GM12873 (cell line): ENCODE measurements around the gene EDC3.

Experiments used
- TF ChIP-seq, protein P1 (sequence below): IDR thresholded peaks from 2 replicates; pipeline ENCODE4 v1.5.1; 2012; ENCODE audit warnings: low read depth, mild to moderate bottlenecking, moderate library complexity, low read length, control low read depth; ENCODE audit not compliant: insufficient read depth; ENCODE audit errors: missing control alignments

The EDC3 gene

DNA sequence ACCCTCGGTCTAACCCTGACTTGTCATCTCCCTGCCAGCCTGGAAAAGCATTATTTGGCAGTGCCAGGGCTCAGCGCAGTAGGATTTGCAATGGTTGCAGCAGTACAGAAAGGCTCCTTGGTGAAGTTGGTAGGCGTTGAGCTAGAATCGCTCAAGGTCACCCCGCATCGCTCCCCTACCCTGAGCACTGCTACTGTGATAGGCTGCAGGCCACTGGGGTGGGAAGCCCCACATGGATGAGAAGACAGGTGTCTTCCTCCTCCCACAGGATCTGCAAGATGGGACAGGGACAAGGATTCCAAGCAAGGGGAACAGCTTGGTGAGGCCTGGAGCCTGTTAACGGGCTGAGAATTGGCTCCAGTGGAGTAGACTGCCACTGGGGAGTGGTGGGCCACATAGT, 69.5 kb downstream of the EDC3 start:
- TF ChIP-seq, protein P1, sequence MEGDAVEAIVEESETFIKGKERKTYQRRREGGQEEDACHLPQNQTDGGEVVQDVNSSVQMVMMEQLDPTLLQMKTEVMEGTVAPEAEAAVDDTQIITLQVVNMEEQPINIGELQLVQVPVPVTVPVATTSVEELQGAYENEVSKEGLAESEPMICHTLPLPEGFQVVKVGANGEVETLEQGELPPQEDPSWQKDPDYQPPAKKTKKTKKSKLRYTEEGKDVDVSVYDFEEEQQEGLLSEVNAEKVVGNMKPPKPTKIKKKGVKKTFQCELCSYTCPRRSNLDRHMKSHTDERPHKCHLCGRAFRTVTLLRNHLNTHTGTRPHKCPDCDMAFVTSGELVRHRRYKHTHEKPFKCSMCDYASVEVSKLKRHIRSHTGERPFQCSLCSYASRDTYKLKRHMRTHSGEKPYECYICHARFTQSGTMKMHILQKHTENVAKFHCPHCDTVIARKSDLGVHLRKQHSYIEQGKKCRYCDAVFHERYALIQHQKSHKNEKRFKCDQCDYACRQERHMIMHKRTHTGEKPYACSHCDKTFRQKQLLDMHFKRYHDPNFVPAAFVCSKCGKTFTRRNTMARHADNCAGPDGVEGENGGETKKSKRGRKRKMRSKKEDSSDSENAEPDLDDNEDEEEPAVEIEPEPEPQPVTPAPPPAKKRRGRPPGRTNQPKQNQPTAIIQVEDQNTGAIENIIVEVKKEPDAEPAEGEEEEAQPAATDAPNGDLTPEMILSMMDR = no peak

DNA sequence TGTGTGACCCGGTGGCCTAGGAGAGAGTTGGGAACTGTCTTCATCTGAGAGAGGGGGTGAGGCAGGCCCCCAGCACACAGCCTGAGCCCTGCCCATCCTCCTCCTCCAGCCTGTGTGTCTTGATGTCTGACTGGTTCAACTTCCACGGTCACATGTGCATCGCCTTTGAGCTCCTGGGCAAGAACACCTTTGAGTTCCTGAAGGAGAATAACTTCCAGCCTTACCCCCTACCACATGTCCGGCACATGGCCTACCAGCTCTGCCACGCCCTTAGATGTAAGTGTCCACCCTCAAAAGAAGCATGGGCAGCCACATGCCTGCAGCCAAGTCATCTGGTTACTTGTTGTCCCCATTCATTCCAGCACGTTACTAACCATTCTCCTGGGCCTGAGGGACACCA, 70.1 kb downstream of the EDC3 start:
- TF ChIP-seq, protein P1 = no peak

DNA sequence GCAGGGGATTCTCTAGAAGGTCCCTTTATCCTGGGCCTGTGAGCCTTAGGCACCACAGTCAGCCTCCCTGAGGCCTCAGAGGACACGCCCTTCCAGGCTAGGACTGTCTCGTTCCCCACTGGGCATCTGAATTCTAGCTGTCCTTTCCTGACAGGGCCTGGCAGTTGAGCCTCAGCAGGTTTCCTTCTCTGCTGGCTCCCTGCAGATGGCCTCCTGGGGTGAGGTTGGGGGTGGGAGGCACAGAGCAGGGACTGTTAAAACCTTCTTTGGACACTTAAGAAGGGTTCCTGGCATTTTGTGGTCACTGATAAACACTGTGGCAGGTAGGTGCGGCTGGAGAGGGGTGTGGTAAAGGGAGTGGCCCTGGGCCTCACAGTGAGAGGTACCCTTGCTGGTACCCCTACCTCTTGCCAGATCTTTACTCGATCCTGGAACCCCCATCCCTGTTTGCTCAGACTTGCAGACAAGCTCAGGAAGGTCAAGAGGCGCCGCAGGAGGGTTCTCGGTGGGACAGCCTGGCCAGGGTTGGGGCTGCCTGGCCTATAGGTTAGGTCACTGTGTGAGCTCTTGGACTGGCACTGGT, 71.7 kb downstream of the EDC3 start:
- TF ChIP-seq, protein P1 = no peak

DNA sequence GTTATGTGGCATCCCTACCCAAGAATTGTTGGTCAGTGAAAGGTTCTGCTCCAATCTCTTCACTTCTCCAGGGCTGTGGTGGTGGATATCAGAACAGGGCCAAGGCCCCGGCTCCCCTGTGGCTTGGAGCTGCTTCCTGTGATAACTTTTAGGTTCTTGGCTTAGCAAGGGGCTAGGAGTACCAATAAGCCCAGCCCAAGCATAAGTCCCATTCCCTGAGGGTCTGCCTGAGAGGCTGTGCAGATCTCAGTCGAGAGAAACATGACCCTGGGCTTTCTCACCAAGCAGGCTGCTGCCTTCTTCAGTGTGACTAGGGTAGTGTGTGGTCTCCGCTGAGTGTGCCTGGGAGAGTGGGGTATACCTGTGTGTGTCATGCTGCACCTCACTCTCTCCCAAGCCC, 73.1 kb downstream of the EDC3 start:
- TF ChIP-seq, protein P1 = no peak

GRCh38 chr15:74621936-74622335, 73.9 kb downstream of the EDC3 start:
- TF ChIP-seq, protein P1 = no peak

GRCh38 chr15:74621546-74621920, 74.3 kb downstream of the EDC3 start:
- TF ChIP-seq, protein P1 = no peak

DNA sequence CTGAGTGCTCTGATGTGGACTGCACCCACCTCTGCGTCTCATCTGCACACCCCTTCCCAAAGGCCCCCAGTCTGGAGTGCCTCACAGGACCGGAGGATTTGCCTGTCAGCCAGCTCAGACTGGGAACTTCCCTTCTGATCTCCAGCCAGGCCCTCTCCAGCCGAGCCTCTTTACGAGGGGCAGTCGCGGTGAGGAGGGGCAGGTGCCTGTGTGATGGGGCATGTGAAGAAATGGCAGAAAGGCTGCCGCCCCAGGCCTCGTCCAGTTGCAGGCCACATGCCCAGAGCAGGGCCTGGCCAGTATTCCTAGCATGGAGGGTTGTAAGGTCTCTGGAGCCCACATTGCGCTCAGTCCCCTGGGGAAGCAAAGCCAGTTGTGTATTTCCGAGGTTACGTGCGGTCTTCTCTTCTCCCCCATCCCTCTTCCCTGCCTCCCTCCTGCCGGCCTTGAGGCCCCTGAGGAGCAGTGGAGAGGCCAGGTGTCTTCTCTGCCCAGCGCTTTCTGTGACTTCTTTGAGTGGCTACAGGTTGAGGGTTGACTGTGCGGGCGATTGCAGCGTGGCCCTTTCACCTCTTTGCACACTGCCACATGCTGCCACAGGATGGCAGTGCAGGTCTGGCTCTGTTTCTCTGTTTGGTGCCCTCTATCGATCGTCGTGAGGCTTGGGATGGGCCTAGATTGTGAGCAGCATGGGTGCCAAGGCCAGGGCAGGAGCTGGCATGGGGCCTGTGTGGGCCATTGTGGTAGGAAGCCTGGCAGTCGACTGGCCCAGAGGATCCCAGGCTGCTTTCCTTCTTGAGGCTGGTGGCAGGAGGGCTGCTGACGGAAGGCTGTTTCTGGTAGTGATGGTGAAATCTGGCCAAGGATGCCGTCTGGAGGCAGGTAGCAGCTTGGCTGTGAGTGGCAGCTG, 74.9 kb downstream of the EDC3 start:
- TF ChIP-seq, protein P1 = peak; percentile 100
